T-cell (primary cell): Measurements from ENCODE around the gene SERPINE2. TPM values are rescaled to one million over a fixed set of nuclear protein-coding genes. Genes with fewer than 3 reads are reported as not detected.
A peak's percentile ranks its signal among the peaks of the same experiment; 100 is the strongest.

ENCODE experiments used
- ATAC-seq, 4 experiments: fragments of 200-7000 bp in 3 of 4; fragments of 150-1000 bp in 1 of 4; cut with Tn5 transposase; replicated peaks in 1 of 4; 1 replicate in 3 of 4; 2 replicates in 1 of 4; pipeline ENCODE4 v1.10.0; 2021; ENCODE audit warnings: moderate library complexity in 3 of 4, mild to moderate bottlenecking in 2 of 4, moderate number of reproducible peaks in 1 of 4
- CTCF ChIA-PET, 2 donors: fragments of 300-600 bp; sonication (Branson Sonifier 250); formaldehyde crosslinking; loops; one replicate each; lab custom pipeline; 2022; ENCODE audit warnings: antibody characterized with exemption in 2 of 2; lab: Charles Lee
- POLR2A ChIA-PET, 2 donors: fragments of 300-600 bp; sonication (Branson Sonifier 250); formaldehyde crosslinking; loops; one replicate each; lab custom pipeline; 2022; ENCODE audit warnings: antibody characterized with exemption in 2 of 2; lab: Charles Lee
- DNase-seq, 35 experiments: peaks; one replicate each; pipeline versions ENCODE4 v3.0.0 to v3.0.0-alpha.2; 2013 to 2023
- H3K27ac ChIP-seq: one replicate; pipeline ENCODE4 v1.5.1; 2013; ENCODE audit warnings: low read length
- H3K27me3 ChIP-seq, 2 experiments: replicated peaks in 1 of 2; 1 replicate in 1 of 2; 2 replicates in 1 of 2; pipeline versions ENCODE4 v1.6.1 to v1.7.0; 2013; ENCODE audit warnings: low read length in 1 of 2, mixed read lengths in 1 of 2; ENCODE audit not compliant: control insufficient read depth in 2 of 2, insufficient read depth in 2 of 2; ENCODE audit errors: extremely low read depth in 1 of 2
- H3K36me3 ChIP-seq, 2 donors: 1 replicate in 1 of 2; 2 replicates in 1 of 2; pipeline versions ENCODE4 v1.6.1 to v1.7.0; 2013; ENCODE audit warnings: low read length in 1 of 2; ENCODE audit not compliant: control insufficient read depth in 2 of 2, insufficient read depth in 1 of 2; ENCODE audit errors: extremely low read depth in 1 of 2
- H3K4me1 ChIP-seq, 2 experiments: 1 replicate in 1 of 2; 2 replicates in 1 of 2; pipeline versions ENCODE4 v1.6.1 to v1.7.0; 2013; ENCODE audit warnings: low read length in 2 of 2, mixed read lengths in 1 of 2; ENCODE audit not compliant: insufficient read depth in 2 of 2, control insufficient read depth in 1 of 2; ENCODE audit errors: extremely low read depth in 1 of 2
- H3K4me3 ChIP-seq, 2 donors: 1 replicate in 1 of 2; 2 replicates in 1 of 2; pipeline versions ENCODE4 v1.5.1 to v1.7.0; 2013; ENCODE audit warnings: mild to moderate bottlenecking in 2 of 2, low read length in 1 of 2, moderate library complexity in 1 of 2; ENCODE audit not compliant: control insufficient read depth in 1 of 2; ENCODE audit errors: extremely low read depth in 1 of 2
- H3K9me3 ChIP-seq: 2 replicates; pipeline ENCODE4 v1.7.0; 2013
- H3K27ac Mint-ChIP-seq, 2 donors: one replicate each; pipeline ENCODE4 v1.8.0; 2020 to 2021; ENCODE audit warnings: mild to moderate bottlenecking in 2 of 2, mixed read lengths in 2 of 2
- H3K27me3 Mint-ChIP-seq, 2 donors: one replicate each; pipeline ENCODE4 v1.8.0; 2021 to 2022; ENCODE audit warnings: mixed read lengths in 2 of 2
- H3K36me3 Mint-ChIP-seq: one replicate; pipeline ENCODE4 v1.8.0; 2021; ENCODE audit warnings: mixed read lengths
- H3K4me1 Mint-ChIP-seq, 3 donors: one replicate each; pipeline ENCODE4 v1.8.0; 2020 to 2022; ENCODE audit warnings: mixed read lengths in 3 of 3, mild to moderate bottlenecking in 1 of 3
- H3K4me3 Mint-ChIP-seq, 3 donors: one replicate each; pipeline ENCODE4 v1.8.0; 2020 to 2022; ENCODE audit warnings: mild to moderate bottlenecking in 3 of 3, mixed read lengths in 3 of 3, moderate library complexity in 3 of 3
- H3K9me3 Mint-ChIP-seq, 3 donors: one replicate each; pipeline ENCODE4 v1.8.0; 2020 to 2022; ENCODE audit warnings: mixed read lengths in 3 of 3
- WGBS: methylation state at CpG from one replicate; pipeline ENCODE4 v1.1.5; 2013; ENCODE audit warnings: missing lambda C conversion rate; ENCODE audit not compliant: insufficient coverage; 5-methylcytosine and 5-hydroxymethylcytosine counted together
- total RNA-seq, 35 experiments: library from RNA in 6 of 35; stranded (reverse) in 6 of 35; fragments of 120-200 nt in 1 of 35; gene quantifications; one replicate each; pipeline versions ENCODE4 v1.2.1 to v1.2.4 and lab custom pipeline; 2013 to 2026

The SERPINE2 gene
- total RNA-seq, 5 donors from 2014 or later (not counting 1 experiment from before 2014, with no cell fraction given), result 2.0 to 7.5 (median 4.1) TPM

- Mint-ChIP-seq H3K4me1 (peaks cover 46 to 53% (median 47%) of the 10 kb centered on the region in 3 donors), H3K27ac (peak overlapping the region; percentile 70 to 72), H3K9me3 (peaks cover 0 to 7% (median 0%) of the 10 kb centered on the region in 3 donors), H3K27me3 (no peaks in the 10 kb centered on the region), H3K4me3 (no peak overlapping the region), H3K36me3 (peaks cover 12% of the 10 kb centered on the region)
- ChIA-PET POLR2A (interaction anchor here in 1 of 2 donors (0.6 kb wide), 1 partner anchor 21 kb away, joined by 5 read pairs; no protein-coding TSS in a partner anchor), CTCF (interaction anchor here in 1 of 2 donors (0.7 kb wide), 1 partner anchor 9 kb away, joined by 5 read pairs; no protein-coding TSS in a partner anchor)
- Histone ChIP-seq H3K4me3 (no peak overlapping the region), H3K36me3 (peaks cover 0 to 2% of the 10 kb centered on the region in 2 donors), H3K9me3 (no peaks in the 10 kb centered on the region), H3K27ac (no peak overlapping the region), H3K4me1 (peaks cover 10 to 25% of the 10 kb centered on the region in 2 experiments), H3K27me3 (no peaks in the 10 kb centered on the region)
- ATAC-seq, result no peak
- 95% methylated on average over 4 of the region's 7 CpGs for WGBS
- DNase-seq, result no peak
Measured at GRCh38 chr2:223928113-223929006, 110.7 kb downstream of the SERPINE2 start.

DNA sequence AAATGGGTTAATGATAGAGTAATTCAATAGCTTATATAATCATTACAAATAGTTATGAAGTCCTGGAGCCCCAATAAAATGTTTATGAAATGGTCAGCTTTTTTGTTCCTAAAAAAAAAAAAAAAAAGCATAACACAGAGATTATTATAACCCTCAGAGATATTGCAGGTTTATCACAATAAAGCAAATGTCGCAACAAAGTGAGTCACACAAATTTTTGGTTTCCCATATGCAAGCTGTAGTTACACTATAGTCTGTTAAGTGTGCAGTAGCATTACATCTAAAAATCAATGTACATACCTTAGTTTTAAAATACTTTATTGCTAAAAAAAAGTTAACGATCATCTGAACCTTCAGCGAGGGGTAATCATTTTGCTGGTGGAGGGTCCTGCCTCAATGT lies 114.0 kb downstream of the SERPINE2 start:
- no peak for ATAC-seq
- DNase-seq, result no peak
- no peak overlapping the region for H3K4me3 Mint-ChIP-seq
- no peak overlapping the region for H3K27ac ChIP-seq
- H3K4me1 ChIP-seq, result peaks cover 6 to 17% of the 10 kb centered on the region in 2 experiments
- no peak overlapping the region for H3K4me3 ChIP-seq
- H3K9me3 ChIP-seq, result no peaks in the 10 kb centered on the region
- ChIA-PET POLR2A (interaction anchor here in 1 of 2 donors (0.6 to 0.7 kb wide), 2 partner anchors 55 to 1162 kb away, joined by 4 to 6 read pairs; no protein-coding TSS in a partner anchor), CTCF (interaction anchor here in 1 of 2 donors (0.6 kb wide), 1 partner anchor 17 kb away, joined by 5 read pairs; no protein-coding TSS in a partner anchor)
- WGBS, result no CpG with 5 or more reads among the region's 3 CpGs
- H3K36me3 Mint-ChIP-seq, result peaks cover 27% of the 10 kb centered on the region
- no peaks in the 10 kb centered on the region for H3K27me3 ChIP-seq
- peaks cover 0 to 4% of the 10 kb centered on the region in 2 donors for H3K36me3 ChIP-seq
- peaks cover 0 to 7% (median 0%) of the 10 kb centered on the region in 3 donors for H3K9me3 Mint-ChIP-seq
- no peak overlapping the region for H3K27ac Mint-ChIP-seq
- peaks cover 35 to 42% (median 38%) of the 10 kb centered on the region in 3 donors for H3K4me1 Mint-ChIP-seq
- H3K27me3 Mint-ChIP-seq, result no peaks in the 10 kb centered on the region

Other genes with a start within 250 kb of the SERPINE2 start
- gene AP1S3, start 201.7 kb downstream of the SERPINE2 start, total RNA-seq, result 1 to 10 TPM; 1.4 to 2.9 (median 1.8) TPM
- 10 to 100 TPM; 27.5 to 45.2 (median 36.6) TPM for gene WDFY1, start 94.0 kb downstream of the SERPINE2 start, total RNA-seq
- 10 to 100 TPM; 22.4 to 25.3 (median 23.8) TPM for gene MRPL44, start 81.8 kb downstream of the SERPINE2 start, total RNA-seq